SK-N-SH (cell line): ENCODE results near the gene FOXF1. TPM values are rescaled to one million over a fixed set of nuclear protein-coding genes. Genes with fewer than 3 reads are reported as not detected.

Experiments used
- CTCF ChIA-PET: fragments of 300-600, 350-600 bp; formaldehyde crosslinking; extraction: SDS; loops from one replicate; lab custom pipeline; 2021; lab: Yijun Ruan, JAX
- POLR2A ChIA-PET: fragments of 350-600 bp; sonication (Branson Sonifier 250); formaldehyde crosslinking; extraction: SDS; loops from one replicate; lab custom pipeline; 2020; ENCODE audit warnings: antibody characterized with exemption, inconsistent platforms; lab: Yijun Ruan, JAX
- DNase-seq: peaks from one replicate; pipeline ENCODE4 v3.0.0; 2012
- H2AFZ ChIP-seq: fragments of 200-600 bp; sonication (generic); 2 replicates; pipeline ENCODE4 v1.8.1; 2016; ENCODE audit warnings: antibody characterized with exemption, mild to moderate bottlenecking, low read depth
- H3F3A ChIP-seq: fragments of 200-600 bp; sonication (generic); replicated peaks from 2 replicates; pipeline ENCODE3; 2016; ENCODE audit warnings: antibody characterized with exemption, mild to moderate bottlenecking; ENCODE audit not compliant: insufficient read depth
- H3K27ac ChIP-seq, 2 experiments: fragments of 200-500 bp in 1 of 2; fragments of 200-600 bp in 1 of 2; sonication (Bioruptor generic) in 1 of 2; sonication (generic), shearing (Covaris generic) in 1 of 2; 2 replicates each; pipeline versions ENCODE4 v1.5.1 to v1.6.1; 2014 to 2016; ENCODE audit warnings: low read depth in 2 of 2, inconsistent platforms in 1 of 2, low read length in 1 of 2, mild to moderate bottlenecking in 1 of 2, mixed read lengths in 1 of 2
- H3K27me3 ChIP-seq: fragments of 200-600 bp; sonication (generic), shearing (Covaris generic); 2 replicates; pipeline ENCODE4 v1.6.1; 2016; ENCODE audit warnings: mixed run types; ENCODE audit not compliant: insufficient read depth
- H3K36me3 ChIP-seq, 2 experiments: fragments of 200-500 bp in 1 of 2; fragments of 200-600 bp in 1 of 2; sonication (Bioruptor generic) in 1 of 2; sonication (generic) in 1 of 2; replicated peaks in 1 of 2; 2 replicates each; pipeline versions ENCODE3 to v1.5.1; 2014 to 2016; ENCODE audit warnings: low read length in 1 of 2, mild to moderate bottlenecking in 1 of 2; ENCODE audit not compliant: insufficient read depth in 2 of 2, control insufficient read depth in 1 of 2
- H3K4me1 ChIP-seq, 2 experiments: fragments of 200-500 bp in 1 of 2; fragments of 200-600 bp in 1 of 2; sonication (Bioruptor generic) in 1 of 2; sonication (generic), shearing (Covaris generic) in 1 of 2; 2 replicates each; pipeline versions ENCODE4 v1.5.1 to v1.6.1; 2014 to 2016; ENCODE audit warnings: low read depth in 1 of 2, low read length in 1 of 2, mixed run types in 1 of 2; ENCODE audit not compliant: insufficient read depth in 2 of 2, control insufficient read depth in 1 of 2
- H3K4me2 ChIP-seq: fragments of 200-600 bp; sonication (generic), shearing (Covaris generic); 2 replicates; pipeline ENCODE4 v1.6.1; 2017; ENCODE audit warnings: mixed run types
- H3K4me3 ChIP-seq, 2 experiments: fragments of 200-500 bp in 1 of 2; fragments of 200-600 bp in 1 of 2; sonication (Bioruptor generic) in 1 of 2; sonication (generic), shearing (Covaris generic) in 1 of 2; 2 replicates each; pipeline versions ENCODE4 v1.5.1 to v1.8.1; 2014 to 2016; ENCODE audit warnings: low read depth in 2 of 2, inconsistent platforms in 1 of 2, low read length in 1 of 2, mild to moderate bottlenecking in 1 of 2, mixed read lengths in 1 of 2, moderate library complexity in 1 of 2
- H3K79me2 ChIP-seq: fragments of 200-600 bp; sonication (generic); 2 replicates; pipeline ENCODE4 v1.8.1; 2017; ENCODE audit warnings: mild to moderate bottlenecking; ENCODE audit not compliant: insufficient read depth
- H3K9ac ChIP-seq: fragments of 200-600 bp; sonication (generic); 2 replicates; pipeline ENCODE4 v1.6.1; 2017; ENCODE audit warnings: mixed run types
- H3K9me2 ChIP-seq: fragments of 200-600 bp; sonication (generic); 2 replicates; pipeline ENCODE4 v1.6.1; 2017; ENCODE audit warnings: mixed run types
- H3K9me3 ChIP-seq: fragments of 200-600 bp; sonication (generic); 2 replicates; pipeline ENCODE4 v1.6.1; 2017; ENCODE audit warnings: mixed run types, mild to moderate bottlenecking, moderate library complexity
- H4K20me1 ChIP-seq: fragments of 200-600 bp; sonication (generic); 2 replicates; pipeline ENCODE4 v1.6.1; 2017; ENCODE audit warnings: mild to moderate bottlenecking, mixed run types; ENCODE audit not compliant: insufficient read depth
- EP300 ChIP-seq, 2 experiments: IDR thresholded peaks; 2 replicates each; pipeline versions ENCODE4 v1.4.0 to v1.6.1; 2012; ENCODE audit warnings: borderline replicate concordance in 1 of 2, low read depth in 1 of 2, low read length in 1 of 2
- EZH2phosphoT487 ChIP-seq: fragments of 200-600 bp; sonication (generic); IDR thresholded peaks from 2 replicates; pipeline ENCODE4 v1.6.1; 2017; ENCODE audit warnings: low read depth, mixed run types, mild to moderate bottlenecking, antibody characterized with exemption, moderate library complexity, borderline replicate concordance
- GABPA ChIP-seq: IDR thresholded peaks from 2 replicates; pipeline ENCODE4 v1.4.0; 2012; ENCODE audit warnings: low read depth, mild to moderate bottlenecking
- GATA2 ChIP-seq: sonication (generic); formaldehyde crosslinking; IDR thresholded peaks from 2 replicates; pipeline ENCODE4 v1.5.0; 2020; ENCODE audit warnings: mild to moderate bottlenecking, missing genetic modification reagents
- JUND ChIP-seq: IDR thresholded peaks from 2 replicates; pipeline ENCODE4 v1.4.0; 2012
- MXI1 ChIP-seq: IDR thresholded peaks from 2 replicates; pipeline ENCODE4 v1.6.1; 2012; ENCODE audit warnings: mild to moderate bottlenecking, low read depth, low read length, improper control_type of control experiment
- POLR2AphosphoS5 ChIP-seq: IDR thresholded peaks from 2 replicates; pipeline ENCODE4 v1.6.1; 2012; ENCODE audit warnings: low read depth, low read length
- RAD21 ChIP-seq: IDR thresholded peaks from 2 replicates; pipeline ENCODE4 v1.6.1; 2012; ENCODE audit warnings: mild to moderate bottlenecking, low read length
- RFX5 ChIP-seq: IDR thresholded peaks from 2 replicates; pipeline ENCODE4 v1.6.1; 2012; ENCODE audit warnings: mild to moderate bottlenecking, improper control_type of control experiment, low read length
- RXRA ChIP-seq: IDR thresholded peaks from 2 replicates; pipeline ENCODE4 v1.4.0; 2012; ENCODE audit warnings: low read depth, mild to moderate bottlenecking, borderline replicate concordance
- SMC3 ChIP-seq: IDR thresholded peaks from 2 replicates; pipeline ENCODE4 v1.6.1; 2012; ENCODE audit warnings: low read depth, low read length, improper control_type of control experiment
- TCF12 ChIP-seq: IDR thresholded peaks from 2 replicates; pipeline ENCODE4 v1.4.0; 2012
- YY1 ChIP-seq: IDR thresholded peaks from 2 replicates; pipeline ENCODE4 v1.4.0; 2012; ENCODE audit warnings: low read depth, mild to moderate bottlenecking
- WGBS: methylation state at CpG from one replicate; pipeline ENCODE4 v1.1.6; 2017; ENCODE audit warnings: low lambda C conversion rate; 5-methylcytosine and 5-hydroxymethylcytosine counted together
- polyA plus RNA-seq, 3 experiments: library from polyadenylated mRNA; depleted of rRNA; stranded (reverse); fragments of >200 nt; gene quantifications; 2 replicates each; pipeline ENCODE4 v1.2.3, GENCODE V29; 2012
- TF ChIP-seq, protein P1 (sequence below): IDR thresholded peaks from 2 replicates; pipeline ENCODE4 v1.4.0; 2012; ENCODE audit warnings: low read depth, borderline replicate concordance
- TF ChIP-seq, protein P2 (sequence below): IDR thresholded peaks from 2 replicates; pipeline ENCODE4 v1.4.0; 2012; ENCODE audit warnings: low read depth
- TF ChIP-seq, protein P3 (sequence below): fragments of 150-350 bp; IDR thresholded peaks from 2 replicates; pipeline ENCODE4 v1.6.1; 2017; ENCODE audit warnings: antibody characterized with exemption, low read length, low read depth, borderline replicate concordance
- TF ChIP-seq, protein P4 (sequence below): fragments of 150-350 bp; IDR thresholded peaks from 2 replicates; pipeline ENCODE4 v1.6.1; 2016; ENCODE audit warnings: mild to moderate bottlenecking, low read depth, low read length

Gene FOXF1
- polyA plus RNA-seq, 1 of the 3 experiments (the other 2 are of a cell fraction), result 0.02 TPM

DNA sequence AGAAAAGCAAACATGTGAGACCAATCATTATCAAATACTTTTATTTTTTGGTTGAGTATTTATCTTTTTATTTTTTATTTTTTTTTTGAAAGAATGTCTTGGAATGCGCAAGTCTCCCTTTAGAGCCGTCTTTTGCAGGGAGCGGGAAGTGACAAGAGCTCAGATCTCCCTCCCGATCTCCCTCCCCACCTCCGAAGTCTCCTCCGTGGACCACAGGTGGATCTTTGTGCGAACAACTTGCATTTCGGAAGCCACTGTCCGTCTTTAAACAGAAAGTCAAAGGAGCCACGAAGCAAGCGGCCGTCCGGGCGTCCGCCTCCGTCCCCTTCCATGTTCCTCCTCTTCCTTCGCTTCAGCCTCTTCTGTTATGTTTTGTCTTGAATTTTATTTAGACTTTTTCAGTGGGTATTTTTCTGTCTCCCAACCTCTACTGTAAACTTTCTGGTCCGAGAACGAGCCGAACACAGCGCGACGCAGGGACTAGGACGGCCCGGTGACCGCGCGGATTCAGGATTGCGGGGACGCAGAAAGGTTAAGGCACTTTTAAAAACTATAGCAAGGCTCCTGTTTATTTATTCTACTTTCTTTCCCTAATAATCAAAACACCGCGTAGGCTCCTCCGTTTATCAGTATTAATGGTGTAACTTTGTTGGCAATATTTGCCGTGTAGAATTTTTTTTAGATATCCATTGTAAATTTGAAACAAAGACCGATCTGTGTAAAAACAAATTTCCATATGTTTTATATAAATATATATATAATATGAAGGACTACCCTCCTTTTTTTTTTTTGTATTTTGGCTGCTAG is 3.3 kb downstream of the FOXF1 start:
- no peak overlapping the region for H2AFZ ChIP-seq
- no peaks in the 10 kb centered on the region for H3K9me3 ChIP-seq
- H3K9me2 ChIP-seq, result no peaks in the 10 kb centered on the region
- 0 out of 2 replicates have a peak, but pooled peaks cover 3% of the 10 kb centered on the region for H4K20me1 ChIP-seq
- TF ChIP-seq POLR2AphosphoS5, result no peak
- TF ChIP-seq EZH2phosphoT487, result peak; percentile 54; the same call in 1 of the 2 replicates
- H3F3A ChIP-seq, result no peaks in the 10 kb centered on the region
- no peak for DNase-seq
- no peaks in the 10 kb centered on the region for H3K36me3 ChIP-seq
- 25% methylated on average over 35 of the region's 35 CpGs for WGBS
- H3K4me3 ChIP-seq, result no peak overlapping the region
- ChIA-PET CTCF (no interaction called here), POLR2A (no interaction called here)
- no peaks in the 10 kb centered on the region for H3K4me1 ChIP-seq
- H3K27me3 ChIP-seq, result peaks cover 89% of the 10 kb centered on the region
- H3K79me2 ChIP-seq, result no peaks in the 10 kb centered on the region
- H3K27ac ChIP-seq, result no peak overlapping the region
- H3K9ac ChIP-seq, result no peak overlapping the region
- no peak overlapping the region for H3K4me2 ChIP-seq

DNA sequence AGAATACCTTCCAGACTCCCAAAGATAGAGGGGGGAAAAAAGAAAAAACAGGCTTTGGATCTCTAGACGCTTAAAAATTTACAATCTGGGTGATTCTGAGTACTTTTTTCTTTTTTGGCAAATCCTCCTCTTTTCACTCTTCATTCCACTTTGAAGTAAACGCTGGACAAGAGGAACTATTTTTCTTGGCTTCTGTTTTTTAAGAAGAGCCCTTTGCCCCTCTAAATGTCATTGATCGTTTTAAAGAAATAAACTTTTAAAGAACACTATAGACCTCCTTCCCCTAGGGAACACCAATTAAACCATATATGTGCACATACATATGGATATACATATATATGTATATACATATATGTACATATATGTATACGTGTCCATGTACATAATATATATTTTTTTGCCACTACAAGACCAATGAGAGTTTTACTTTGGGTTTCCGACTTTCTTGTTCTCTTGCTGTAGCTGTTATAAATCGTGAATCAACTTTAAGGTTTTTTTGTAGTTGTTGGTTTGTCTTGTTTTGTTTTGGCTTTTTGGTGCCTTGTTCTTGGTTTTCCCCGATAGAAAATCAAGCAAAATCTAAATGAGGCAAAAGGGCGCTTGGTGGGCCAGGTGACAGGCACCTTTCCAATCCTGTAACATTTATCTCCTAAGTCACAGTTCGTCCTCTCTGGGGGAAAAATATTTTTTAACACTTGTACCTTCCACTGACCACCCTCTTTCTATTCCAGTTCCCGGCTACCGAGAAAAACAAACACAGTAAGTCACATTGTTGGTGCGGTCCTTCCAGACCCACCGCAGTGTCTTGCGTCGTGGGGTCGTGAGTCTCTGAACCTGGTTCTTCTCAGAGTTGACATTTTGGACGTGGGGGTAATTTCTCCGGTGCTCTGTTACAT is 4.4 kb downstream of the FOXF1 start:
- H3K4me1 ChIP-seq, result no peaks in the 10 kb centered on the region
- H3F3A ChIP-seq, result no peaks in the 10 kb centered on the region
- 10% methylated on average over 18 of the region's 18 CpGs for WGBS
- CTCF ChIA-PET, result interaction anchor here (10.0 kb wide), 1 partner anchor 440 kb away, joined by 178 read pairs; no protein-coding TSS in a partner anchor
- no peak for DNase-seq
- no peak overlapping the region for H3K4me2 ChIP-seq
- H3K9me3 ChIP-seq, result no peaks in the 10 kb centered on the region
- H3K4me3 ChIP-seq, result no peak overlapping the region
- H3K27me3 ChIP-seq, result peaks cover 82% of the 10 kb centered on the region
- H3K36me3 ChIP-seq, result no peaks in the 10 kb centered on the region
- H3K9me2 ChIP-seq, result no peaks in the 10 kb centered on the region
- POLR2A ChIA-PET, result interaction anchor here (0.6 kb wide), 1 partner anchor 269 kb away, joined by 3 read pairs; no protein-coding TSS in a partner anchor
- no peak overlapping the region for H3K9ac ChIP-seq
- no peaks in the 10 kb centered on the region for H3K79me2 ChIP-seq
- no peak overlapping the region for H2AFZ ChIP-seq
- H3K27ac ChIP-seq, result no peak overlapping the region
- TF ChIP-seq EZH2phosphoT487 (no peak), GABPA (no peak), TCF12 (no peak), RFX5 (no peak), RAD21 (no peak), SMC3 (no peak), EP300 (IDR thresholded peaks at IDR 0.05; ENCODE audit: borderline replicate concordance in 1 of 2, low read depth in 1 of 2, low read length in 1 of 2) (no peak), GATA2 (CRISPR knock-in tag) (no peak), RXRA (no peak), JUND (no peak), YY1 (no peak), MXI1 (no peak)
- TF ChIP-seq, protein P1, sequence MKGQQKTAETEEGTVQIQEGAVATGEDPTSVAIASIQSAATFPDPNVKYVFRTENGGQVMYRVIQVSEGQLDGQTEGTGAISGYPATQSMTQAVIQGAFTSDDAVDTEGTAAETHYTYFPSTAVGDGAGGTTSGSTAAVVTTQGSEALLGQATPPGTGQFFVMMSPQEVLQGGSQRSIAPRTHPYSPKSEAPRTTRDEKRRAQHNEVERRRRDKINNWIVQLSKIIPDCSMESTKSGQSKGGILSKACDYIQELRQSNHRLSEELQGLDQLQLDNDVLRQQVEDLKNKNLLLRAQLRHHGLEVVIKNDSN, result no peak
- TF ChIP-seq, protein P2, sequence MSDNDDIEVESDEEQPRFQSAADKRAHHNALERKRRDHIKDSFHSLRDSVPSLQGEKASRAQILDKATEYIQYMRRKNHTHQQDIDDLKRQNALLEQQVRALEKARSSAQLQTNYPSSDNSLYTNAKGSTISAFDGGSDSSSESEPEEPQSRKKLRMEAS, result no peak
- TF ChIP-seq, protein P3, sequence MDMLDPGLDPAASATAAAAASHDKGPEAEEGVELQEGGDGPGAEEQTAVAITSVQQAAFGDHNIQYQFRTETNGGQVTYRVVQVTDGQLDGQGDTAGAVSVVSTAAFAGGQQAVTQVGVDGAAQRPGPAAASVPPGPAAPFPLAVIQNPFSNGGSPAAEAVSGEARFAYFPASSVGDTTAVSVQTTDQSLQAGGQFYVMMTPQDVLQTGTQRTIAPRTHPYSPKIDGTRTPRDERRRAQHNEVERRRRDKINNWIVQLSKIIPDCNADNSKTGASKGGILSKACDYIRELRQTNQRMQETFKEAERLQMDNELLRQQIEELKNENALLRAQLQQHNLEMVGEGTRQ, result no peak
- TF ChIP-seq, protein P4, sequence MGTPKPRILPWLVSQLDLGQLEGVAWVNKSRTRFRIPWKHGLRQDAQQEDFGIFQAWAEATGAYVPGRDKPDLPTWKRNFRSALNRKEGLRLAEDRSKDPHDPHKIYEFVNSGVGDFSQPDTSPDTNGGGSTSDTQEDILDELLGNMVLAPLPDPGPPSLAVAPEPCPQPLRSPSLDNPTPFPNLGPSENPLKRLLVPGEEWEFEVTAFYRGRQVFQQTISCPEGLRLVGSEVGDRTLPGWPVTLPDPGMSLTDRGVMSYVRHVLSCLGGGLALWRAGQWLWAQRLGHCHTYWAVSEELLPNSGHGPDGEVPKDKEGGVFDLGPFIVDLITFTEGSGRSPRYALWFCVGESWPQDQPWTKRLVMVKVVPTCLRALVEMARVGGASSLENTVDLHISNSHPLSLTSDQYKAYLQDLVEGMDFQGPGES, result no peak
- 0 out of 2 replicates have a peak, but pooled peaks cover 3% of the 10 kb centered on the region for H4K20me1 ChIP-seq
